ENCODE data around the gene MSMO1.

MSMO1 gene

DNA sequence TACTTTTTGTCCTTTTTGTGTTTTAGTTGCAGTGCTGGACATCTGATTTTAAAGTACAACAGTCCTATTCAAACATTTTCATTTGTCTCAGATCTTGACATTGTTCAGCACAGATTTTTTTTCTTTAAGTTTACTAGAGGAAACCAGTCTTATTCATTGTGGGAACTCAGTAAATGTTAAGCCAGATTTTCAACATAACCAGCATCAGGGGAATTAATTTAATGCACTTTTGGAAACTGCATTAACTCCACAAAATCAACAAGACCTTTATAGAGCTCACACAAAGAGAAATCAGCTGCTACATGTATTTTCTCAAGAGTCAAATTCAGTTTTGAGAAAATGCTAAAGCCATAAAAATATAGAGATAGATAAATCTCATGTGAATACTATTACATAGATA lies 61.3 kb downstream of the MSMO1 start:
- H3K27me3 ChIP-seq (ENCODE audit: low read length) = no peaks in the 10 kb centered on the region
- H3K27ac ChIP-seq (ENCODE audit: low read depth, low read length) = no peak overlapping the region
- no peak overlapping the region for H2AFZ ChIP-seq (ENCODE audit: low read depth, low read length, severe bottlenecking)
- no peak overlapping the region for H3K9ac ChIP-seq (ENCODE audit: low read length)
- no peaks in the 10 kb centered on the region for H3F3A ChIP-seq (ENCODE audit: insufficient read depth)
- no peaks in the 10 kb centered on the region for H3K9me3 ChIP-seq (ENCODE audit: insufficient read depth, low read length)
- H4K20me1 ChIP-seq (ENCODE audit: low read depth, low read length) = no peaks in the 10 kb centered on the region
- no peaks in the 10 kb centered on the region for H3K36me3 ChIP-seq (ENCODE audit: low read length)
- H3K9me2 ChIP-seq (replicated peaks; ENCODE audit: insufficient read depth, low read length) = no peaks in the 10 kb centered on the region
- H3K79me2 ChIP-seq (ENCODE audit: insufficient read depth, low read length) = no peaks in the 10 kb centered on the region
- H3K4me3 ChIP-seq (ENCODE audit: insufficient read depth, low read length, poor library complexity, severe bottlenecking) = no peak overlapping the region
- H3K4me2 ChIP-seq (ENCODE audit: low read depth, low read length, poor library complexity, severe bottlenecking) = no peak overlapping the region
- TF ChIP-seq, protein P1, sequence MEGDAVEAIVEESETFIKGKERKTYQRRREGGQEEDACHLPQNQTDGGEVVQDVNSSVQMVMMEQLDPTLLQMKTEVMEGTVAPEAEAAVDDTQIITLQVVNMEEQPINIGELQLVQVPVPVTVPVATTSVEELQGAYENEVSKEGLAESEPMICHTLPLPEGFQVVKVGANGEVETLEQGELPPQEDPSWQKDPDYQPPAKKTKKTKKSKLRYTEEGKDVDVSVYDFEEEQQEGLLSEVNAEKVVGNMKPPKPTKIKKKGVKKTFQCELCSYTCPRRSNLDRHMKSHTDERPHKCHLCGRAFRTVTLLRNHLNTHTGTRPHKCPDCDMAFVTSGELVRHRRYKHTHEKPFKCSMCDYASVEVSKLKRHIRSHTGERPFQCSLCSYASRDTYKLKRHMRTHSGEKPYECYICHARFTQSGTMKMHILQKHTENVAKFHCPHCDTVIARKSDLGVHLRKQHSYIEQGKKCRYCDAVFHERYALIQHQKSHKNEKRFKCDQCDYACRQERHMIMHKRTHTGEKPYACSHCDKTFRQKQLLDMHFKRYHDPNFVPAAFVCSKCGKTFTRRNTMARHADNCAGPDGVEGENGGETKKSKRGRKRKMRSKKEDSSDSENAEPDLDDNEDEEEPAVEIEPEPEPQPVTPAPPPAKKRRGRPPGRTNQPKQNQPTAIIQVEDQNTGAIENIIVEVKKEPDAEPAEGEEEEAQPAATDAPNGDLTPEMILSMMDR (IDR thresholded peaks at IDR 0.05; ENCODE audit: insufficient read depth, low read length, poor library complexity, severe bottlenecking) = no peak
- TF ChIP-seq EZH2phosphoT487 (conservative IDR thresholded peaks at IDR 0.05; ENCODE audit: low read length) = no peak
